BE2C (cell line): ENCODE measurements around the gene EXD2.

Experiments
- DNase-seq: peaks from one replicate; pipeline ENCODE4 v3.0.0-alpha.2; 2020
- H3K27me3 ChIP-seq: fragments of 250-450 bp; sonication (Bioruptor Pico); 2 replicates; pipeline ENCODE4 v1.5.1; 2020; ENCODE audit warnings: mild to moderate bottlenecking
- H3K36me3 ChIP-seq: fragments of 250-450 bp; sonication (Bioruptor Pico); 2 replicates; pipeline ENCODE4 v1.5.1; 2020; ENCODE audit warnings: mild to moderate bottlenecking
- H3K4me1 ChIP-seq: fragments of 250-450 bp; sonication (Bioruptor Pico); 2 replicates; pipeline ENCODE4 v1.5.1; 2020
- H3K4me3 ChIP-seq: 2 replicates; pipeline ENCODE4 v1.5.1; 2011; ENCODE audit warnings: low read depth, low read length
- H3K9me3 ChIP-seq: fragments of 250-450 bp; sonication (Bioruptor Pico); 2 replicates; pipeline ENCODE4 v1.5.1; 2020
- TF ChIP-seq, protein P1 (sequence below): IDR thresholded peaks from 2 replicates; pipeline ENCODE4 v1.5.1; 2012; ENCODE audit warnings: mild to moderate bottlenecking, low read depth, low read length

The EXD2 gene

DNA sequence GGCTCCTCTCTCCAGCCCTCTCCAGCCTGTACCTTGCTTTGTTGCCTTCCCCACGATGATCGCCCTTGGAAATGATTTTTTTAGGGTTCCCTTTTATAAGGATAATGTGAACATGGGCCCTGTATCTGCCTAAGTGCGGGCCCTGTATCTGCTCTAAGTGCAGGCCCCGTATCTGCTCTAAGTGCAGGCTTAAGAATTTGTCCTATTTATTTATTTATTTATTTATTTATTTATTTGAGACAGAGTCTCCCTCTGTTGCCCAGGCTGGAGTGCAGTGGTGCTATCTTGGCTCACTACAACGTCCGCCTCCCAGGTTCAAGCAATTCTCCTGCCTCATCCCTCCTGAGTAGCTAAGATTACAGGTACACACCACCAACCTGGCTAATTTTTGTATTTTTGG, 91.2 kb downstream of the EXD2 start:
- Histone ChIP-seq H3K9me3 (no peaks in the 10 kb centered on the region), H3K4me3 (no peak overlapping the region), H3K27me3 (no peaks in the 10 kb centered on the region), H3K36me3 (no peaks in the 10 kb centered on the region), H3K4me1 (peaks cover 5% of the 10 kb centered on the region)
- TF ChIP-seq, protein P1, sequence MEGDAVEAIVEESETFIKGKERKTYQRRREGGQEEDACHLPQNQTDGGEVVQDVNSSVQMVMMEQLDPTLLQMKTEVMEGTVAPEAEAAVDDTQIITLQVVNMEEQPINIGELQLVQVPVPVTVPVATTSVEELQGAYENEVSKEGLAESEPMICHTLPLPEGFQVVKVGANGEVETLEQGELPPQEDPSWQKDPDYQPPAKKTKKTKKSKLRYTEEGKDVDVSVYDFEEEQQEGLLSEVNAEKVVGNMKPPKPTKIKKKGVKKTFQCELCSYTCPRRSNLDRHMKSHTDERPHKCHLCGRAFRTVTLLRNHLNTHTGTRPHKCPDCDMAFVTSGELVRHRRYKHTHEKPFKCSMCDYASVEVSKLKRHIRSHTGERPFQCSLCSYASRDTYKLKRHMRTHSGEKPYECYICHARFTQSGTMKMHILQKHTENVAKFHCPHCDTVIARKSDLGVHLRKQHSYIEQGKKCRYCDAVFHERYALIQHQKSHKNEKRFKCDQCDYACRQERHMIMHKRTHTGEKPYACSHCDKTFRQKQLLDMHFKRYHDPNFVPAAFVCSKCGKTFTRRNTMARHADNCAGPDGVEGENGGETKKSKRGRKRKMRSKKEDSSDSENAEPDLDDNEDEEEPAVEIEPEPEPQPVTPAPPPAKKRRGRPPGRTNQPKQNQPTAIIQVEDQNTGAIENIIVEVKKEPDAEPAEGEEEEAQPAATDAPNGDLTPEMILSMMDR: no peak
- no peak for DNase-seq

DNA sequence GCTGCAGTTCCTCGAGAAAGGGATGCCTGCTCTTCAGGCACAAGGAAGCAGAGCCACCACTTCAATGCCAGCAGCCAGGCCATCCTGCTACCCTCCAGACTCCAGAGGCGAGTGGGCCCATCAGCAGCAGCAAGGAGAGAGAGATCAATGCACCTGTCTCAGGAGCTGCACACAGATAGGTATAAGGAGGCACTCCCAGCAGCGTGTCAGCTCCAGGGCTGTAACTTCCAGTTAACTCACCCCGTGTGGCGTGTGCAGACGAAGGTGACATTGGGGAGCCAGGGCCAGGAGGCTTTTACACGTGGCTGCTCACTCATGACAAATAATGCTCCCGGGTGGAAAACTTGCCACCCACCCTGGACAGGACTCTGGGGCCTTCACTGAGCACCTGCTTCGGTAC, 92.9 kb downstream of the EXD2 start:
- H3K4me3 ChIP-seq: no peak overlapping the region
- peaks cover 14% of the 10 kb centered on the region for H3K4me1 ChIP-seq
- no peaks in the 10 kb centered on the region for H3K9me3 ChIP-seq
- H3K36me3 ChIP-seq: no peaks in the 10 kb centered on the region
- DNase-seq: no peak
- TF ChIP-seq, protein P1: no peak
- no peaks in the 10 kb centered on the region for H3K27me3 ChIP-seq

DNA sequence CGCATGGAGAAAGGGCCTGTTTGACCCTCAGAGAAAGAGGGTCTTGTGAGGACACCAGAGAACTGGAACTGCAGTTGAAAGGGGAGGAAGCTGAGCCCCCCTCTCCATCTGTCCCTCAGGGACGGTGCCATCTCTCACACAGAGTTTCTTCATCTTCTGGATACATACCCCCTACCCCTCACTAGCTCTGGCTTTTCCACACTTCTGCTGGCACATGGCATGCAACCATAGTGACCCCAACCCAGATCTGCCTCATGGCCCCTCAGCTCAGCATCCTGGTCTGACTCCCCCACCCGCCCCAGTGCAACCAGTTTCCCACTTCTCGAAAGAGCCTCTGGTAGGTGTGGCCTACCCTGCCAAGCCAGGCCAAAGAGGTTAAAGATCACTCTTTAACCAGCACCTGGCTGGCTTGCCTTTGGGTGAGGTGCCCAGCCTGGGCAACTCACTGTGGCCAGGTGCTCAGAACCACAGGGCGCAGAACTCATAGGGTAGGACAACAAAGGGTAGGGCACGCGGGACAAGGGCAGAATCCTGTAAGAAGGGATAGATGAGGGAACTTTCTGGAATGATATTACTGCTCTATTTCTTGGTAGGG, 94.5 kb downstream of the EXD2 start:
- H3K36me3 ChIP-seq: no peaks in the 10 kb centered on the region
- no peaks in the 10 kb centered on the region for H3K27me3 ChIP-seq
- TF ChIP-seq, protein P1: no peak
- no peak for DNase-seq
- no peak overlapping the region for H3K4me3 ChIP-seq
- peaks cover 14% of the 10 kb centered on the region for H3K4me1 ChIP-seq
- H3K9me3 ChIP-seq: no peaks in the 10 kb centered on the region

DNA sequence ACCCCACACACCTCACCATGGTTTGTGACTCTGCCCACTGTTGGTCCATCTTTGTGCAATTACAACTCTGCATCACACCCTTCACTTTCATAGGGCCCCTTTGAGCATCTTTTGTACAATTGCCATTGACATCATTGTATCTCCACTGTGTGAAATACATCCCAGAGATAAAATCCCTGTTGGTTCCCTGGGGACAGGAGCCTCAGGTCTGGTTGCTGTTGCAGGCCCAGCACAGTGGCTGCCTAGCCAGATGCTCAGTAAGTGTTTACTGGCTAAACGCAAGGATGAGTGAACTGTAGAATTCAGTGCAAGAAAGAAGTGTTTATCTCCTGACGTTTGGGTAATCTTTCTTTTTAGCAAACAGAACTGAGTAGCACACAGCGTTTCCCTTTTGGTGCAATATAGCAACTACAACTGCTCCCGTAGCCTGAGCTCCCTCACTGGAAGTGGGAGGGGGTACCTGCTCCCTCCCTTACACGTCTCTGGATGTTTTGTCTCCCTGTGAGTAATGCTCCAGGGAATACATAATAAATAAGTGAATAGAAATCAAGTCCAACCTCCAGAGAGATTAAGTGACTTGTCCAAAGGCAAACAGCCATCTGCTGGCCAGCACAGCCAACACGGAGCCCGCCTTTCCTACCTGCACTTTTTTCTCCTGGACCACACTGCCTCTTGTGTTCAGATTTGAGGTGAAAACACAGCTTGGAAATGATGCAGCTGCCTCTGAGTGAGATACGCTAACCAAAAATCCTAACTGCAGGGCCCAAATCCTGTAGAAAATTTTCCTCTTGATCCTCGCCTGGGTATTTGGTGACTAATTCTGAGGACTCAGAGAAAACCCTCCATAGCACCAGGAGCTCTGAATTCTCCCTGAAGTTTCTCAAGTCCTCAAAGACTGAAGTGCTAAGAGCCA, 96.1 kb downstream of the EXD2 start:
- H3K9me3 ChIP-seq: no peaks in the 10 kb centered on the region
- H3K27me3 ChIP-seq: no peaks in the 10 kb centered on the region
- H3K4me1 ChIP-seq: peaks cover 14% of the 10 kb centered on the region
- peak; percentile 77 for DNase-seq
- TF ChIP-seq, protein P1: peak; percentile 27; the same call in 1 of the 2 replicates
- no peaks in the 10 kb centered on the region for H3K36me3 ChIP-seq
- H3K4me3 ChIP-seq: no peak overlapping the region

DNA sequence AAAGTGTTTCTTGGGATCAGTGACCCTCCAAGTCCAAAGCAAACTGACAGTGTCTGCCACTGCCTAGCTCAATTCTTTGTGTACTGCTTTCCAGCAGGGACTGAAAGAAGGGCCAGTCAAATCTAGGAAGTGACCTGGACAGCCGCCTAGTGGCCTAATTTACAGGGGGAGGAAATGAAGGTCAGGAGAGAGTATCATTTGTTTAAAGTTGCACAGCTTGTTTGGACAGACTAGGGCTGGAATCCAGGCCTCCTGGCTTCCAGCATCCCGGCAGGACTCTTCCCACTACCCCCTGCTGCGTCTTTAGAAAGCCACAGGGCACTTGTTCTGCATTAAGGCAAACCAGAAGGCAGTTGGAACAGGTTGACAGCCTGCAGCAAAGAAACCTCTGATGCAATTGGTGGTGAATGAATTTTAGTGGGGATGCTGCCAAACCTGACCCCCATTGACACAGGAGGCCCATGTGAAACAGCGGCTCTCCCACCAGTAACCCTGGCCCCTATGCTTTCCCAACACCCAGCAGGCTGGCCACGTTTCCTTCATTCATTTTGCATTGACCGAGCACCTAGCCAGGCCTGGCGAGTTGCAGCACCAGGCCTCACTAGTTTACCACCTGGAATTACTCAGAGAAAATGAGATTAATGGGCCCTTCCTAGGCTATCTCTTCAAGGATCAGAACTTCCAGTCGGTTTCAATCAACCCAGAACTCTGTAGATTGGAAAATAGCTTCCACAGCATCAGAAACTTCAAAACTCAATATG, 96.9 kb downstream of the EXD2 start:
- Histone ChIP-seq H3K9me3 (no peaks in the 10 kb centered on the region), H3K36me3 (no peaks in the 10 kb centered on the region), H3K4me1 (peaks cover 14% of the 10 kb centered on the region), H3K4me3 (no peak overlapping the region), H3K27me3 (no peaks in the 10 kb centered on the region)
- peak; percentile 42 for DNase-seq
- TF ChIP-seq, protein P1: peak; percentile 45
